DMS 273 (cell line): ENCODE measurements around the gene PAX7.
"Not testable (repeated sequence)": the region's sequence is repeated elsewhere in the genome, so short reads cannot be mapped to it uniquely, and the experiment has no call there.

Experiments
- DNase-seq: peaks from one replicate; lab custom pipeline; 2025; ENCODE audit not compliant: unreplicated experiment; lab: John Stamatoyannopoulos, UW

The PAX7 gene

DNA sequence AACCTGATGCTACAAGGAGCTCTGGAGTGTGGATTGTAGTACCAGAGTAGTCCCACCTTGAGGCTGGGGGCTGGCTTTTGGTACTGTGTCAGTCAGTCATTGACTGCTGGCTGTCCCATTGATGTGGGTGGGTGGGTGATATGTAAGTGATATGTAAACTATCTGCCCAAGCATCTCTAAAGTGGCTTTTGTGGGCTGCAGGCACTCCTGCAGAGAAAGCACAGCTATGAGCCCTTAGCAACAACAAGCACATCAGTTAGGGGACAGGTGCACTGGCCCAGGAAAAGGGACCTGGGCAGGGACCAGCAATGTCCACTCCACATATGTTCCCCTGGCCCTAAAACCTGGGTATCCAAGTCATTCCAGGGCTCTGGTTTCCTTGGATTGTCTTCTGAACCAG, 118.9 kb downstream of the PAX7 start:
- DNase-seq = no peak

DNA sequence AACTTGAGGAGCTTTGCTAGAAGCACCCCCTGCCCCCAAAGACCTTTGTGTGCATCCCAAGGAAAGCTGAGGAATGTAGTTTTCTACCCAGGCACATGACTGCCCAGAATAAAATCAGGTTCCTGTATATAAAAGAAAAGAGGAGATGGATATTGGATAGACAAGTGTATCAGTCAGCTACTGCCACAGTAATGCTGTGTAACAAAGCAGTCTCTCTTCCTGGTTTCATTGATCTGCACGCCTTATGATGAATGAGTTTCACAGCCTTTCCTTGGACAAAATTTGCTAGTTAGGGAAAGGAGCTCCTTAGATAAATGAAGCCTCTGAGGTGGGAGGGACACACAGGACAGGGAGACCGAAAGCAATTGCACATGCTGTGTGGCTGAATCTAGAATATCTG, 120.0 kb downstream of the PAX7 start:
- no peak for DNase-seq

DNA sequence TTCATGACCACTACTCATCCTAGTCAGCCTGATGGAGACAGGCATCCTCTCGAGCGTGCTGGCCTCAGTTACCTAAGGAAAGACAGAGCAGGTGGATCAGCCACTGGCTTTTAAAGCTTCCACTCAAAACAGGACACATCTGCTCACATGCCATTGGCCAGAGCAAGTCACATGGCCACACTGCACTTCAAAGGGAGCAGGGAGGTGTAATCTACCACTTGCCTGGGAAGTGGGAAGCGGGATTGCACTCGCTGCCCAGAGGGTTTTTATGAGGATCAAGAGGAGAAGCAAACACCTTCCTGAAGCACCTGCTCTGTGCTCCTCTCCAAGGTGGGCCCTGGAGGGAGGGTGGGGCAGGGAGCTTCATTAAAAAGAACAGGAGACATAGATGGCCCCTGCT, 120.8 kb downstream of the PAX7 start:
- no peak for DNase-seq

DNA sequence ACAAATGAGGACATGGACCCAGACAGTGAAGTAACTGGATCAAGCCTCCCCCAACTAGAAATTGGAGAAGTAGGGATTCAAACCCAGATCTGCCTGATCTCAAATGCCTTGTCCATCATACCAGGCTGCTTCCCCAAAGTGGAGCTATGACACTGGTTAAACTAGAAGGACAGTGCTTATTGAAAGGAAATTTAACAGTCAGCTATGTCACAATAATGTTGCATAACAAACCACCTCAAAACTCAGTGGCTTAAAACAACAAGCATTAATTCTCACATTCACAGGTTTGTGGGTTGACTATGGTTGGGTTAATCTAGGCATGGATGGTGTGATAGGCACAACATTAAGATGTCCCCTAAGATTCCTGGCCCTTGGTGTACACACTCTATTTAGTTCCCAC, 121.8 kb downstream of the PAX7 start:
- DNase-seq = no peak

DNA sequence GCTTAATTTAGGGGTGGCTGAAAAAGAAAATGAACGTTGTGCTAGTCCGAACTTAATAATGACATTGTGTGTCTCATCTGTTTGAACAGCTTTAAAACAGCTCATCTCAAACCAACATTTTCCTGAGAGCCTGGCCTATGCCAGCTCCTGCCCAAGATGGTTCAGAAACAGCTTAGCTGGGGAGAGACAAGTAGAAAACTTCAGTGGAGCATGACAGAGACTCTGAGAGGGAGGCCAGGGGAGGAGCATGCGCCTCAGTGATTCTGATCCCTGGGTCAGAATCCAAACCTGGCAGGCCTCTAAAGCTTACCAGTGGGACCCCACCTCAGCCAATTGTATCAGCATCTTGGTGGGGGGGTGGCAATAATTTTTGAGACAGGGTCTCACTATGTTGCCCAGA, 129.5 kb downstream of the PAX7 start:
- no peak for DNase-seq

DNA sequence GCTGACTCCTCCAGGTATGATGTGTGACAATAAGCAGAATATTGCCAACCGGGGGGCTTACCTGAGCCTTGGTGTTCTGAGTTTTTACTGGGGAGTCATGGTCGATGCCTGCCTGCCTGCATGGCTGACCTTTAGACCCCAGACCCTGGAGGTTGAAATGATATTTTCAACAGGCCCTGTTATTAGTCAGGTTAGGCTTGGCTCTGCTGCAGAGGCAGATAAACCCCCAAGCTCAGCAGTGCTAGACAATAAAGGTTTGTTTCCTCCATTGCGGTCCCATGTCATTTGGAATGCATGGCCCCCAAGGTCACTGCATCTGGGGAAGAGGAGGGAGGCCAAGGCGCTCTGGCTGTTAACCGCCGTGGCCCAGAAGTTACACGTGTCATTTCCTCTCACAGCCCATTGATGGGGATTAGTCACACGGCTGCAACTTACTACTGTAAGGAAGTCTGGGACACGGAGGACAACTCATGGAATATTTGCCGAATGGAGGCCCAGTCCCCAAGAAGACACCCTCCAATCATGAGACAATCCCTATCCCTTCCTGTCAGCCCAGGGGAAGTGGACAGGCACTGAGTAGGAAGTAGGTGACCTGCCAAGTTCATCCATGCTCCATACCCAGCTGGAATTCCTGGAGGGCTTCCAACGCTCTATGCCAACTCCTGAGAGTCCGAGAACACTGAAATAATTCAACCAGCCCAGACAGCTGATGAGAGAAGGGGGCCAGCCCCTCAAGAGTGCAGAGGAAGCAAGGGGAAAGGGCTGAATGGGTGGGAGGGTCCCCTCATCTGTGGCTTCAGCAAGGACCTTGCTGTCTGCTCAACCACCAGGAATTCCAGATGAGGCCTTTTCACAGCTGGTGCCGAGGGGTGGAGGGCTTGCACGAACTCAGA, 131.5 kb downstream of the PAX7 start:
- peak; percentile 11 for DNase-seq

DNA sequence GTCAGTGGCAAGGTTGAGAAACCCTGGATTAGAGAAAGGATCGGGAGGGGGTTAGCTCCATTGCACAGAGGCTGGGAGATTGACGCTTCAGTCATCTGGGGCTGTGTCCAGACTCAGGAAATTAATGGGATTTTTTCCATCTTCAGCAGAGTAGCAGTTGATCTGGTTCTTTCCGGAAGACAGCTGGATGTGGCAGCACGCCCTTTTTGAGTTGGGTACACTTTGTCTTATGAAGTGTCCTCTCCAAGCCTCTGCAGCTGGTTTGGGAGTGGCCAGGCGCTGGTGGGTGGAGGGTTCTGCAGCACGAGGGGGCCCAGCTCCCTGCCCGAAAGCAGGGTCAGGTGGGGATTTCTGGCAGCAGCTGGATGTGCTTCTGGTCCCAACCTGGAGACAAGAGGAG, 133.7 kb downstream of the PAX7 start:
- DNase-seq = no peak

DNA sequence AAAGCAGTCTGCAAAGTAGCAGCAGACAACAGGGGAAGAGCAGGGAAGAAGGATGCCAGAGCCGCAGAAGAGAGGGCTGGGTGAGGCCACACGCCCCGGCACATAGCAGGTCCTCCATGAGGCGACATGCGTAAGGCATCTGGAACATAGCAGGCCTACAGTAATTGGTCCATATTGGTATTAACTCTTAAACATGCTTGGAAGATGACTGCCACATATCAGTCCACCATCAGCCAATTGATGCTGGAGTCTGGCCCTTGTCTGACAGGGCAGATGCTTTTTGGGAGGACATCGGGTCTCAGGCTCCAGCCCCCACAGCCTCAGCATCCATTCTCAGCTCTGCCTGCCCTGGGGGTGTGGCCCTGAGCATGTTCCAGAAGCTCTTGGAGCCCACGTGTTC, 135.1 kb downstream of the PAX7 start:
- no peak for DNase-seq

DNA sequence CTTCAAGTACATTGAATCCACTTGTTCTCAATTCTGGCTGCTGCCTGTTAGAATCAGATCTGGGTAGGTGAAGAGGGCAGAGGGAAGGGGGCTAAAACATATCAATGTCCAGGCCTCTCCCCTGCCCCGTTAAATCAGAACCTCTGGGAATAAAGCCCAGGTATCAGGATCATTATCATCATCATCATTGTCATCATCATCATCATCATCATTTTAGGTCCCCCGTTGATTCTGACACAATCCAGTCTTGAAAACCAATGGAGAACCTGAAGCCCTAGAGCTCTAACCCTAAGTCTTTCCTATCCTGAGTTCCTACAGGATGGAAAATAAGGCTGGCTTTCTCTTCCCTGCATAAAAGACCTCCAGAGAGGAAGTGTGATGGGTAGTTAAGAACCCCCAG, 135.7 kb downstream of the PAX7 start:
- no peak for DNase-seq

DNA sequence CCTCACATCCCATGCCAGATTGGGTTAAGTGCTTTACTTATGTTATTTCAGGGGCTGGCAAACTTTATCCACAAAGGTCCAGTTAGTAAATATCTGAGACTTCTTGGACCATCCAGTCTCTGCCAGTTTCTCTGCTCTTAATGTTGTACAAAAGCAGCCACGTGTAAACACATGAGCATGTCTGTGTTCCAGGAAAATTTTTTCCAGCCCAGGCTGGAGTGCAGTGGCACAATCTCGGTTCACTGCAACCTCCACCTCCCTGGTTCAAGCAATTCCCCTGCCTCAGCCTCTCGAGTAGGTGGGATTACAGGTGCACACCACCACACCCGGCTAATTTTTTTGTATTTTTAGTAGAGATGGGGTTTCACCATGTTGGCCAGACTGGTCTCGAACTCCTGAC, 136.9 kb downstream of the PAX7 start:
- DNase-seq = not testable (repeated sequence)

DNA sequence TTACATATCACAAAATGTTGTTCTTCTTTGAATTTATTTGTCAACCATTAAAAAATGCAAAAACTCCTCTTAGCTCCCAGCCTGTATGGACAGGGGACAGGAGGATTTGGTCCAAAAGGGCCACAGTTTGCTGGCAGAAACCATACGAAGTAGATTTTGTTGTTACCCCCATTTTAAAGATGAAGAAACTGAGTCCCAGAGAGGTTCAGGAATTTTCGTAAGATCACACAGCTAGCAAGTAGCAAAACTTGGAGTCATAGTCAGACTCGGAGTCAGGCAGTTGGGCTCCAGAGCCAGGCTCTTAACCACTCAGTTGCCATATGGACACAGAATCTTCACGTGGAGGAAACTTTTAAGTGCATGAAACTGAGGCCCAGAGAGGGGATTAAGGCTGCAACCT, 137.4 kb downstream of the PAX7 start:
- no peak for DNase-seq

DNA sequence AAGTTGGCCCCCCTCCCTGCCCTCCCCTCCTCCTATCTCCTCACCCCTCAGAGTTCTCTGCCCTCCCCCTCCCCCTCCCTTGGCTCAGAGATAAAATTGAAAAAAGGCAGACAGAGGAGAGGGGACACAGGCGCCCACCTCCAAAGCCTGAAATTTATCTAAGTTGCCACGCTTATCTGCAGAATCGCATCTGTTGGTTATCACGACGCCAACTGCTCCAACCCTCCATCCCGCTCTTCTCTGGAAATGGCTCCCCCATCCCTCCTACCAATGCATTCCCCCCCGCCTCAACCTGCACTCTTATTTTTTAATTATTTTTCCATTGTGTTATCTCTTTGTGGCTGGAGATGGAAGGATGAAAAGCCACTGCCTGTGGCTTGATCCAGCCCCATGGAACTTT, 138.5 kb downstream of the PAX7 start:
- DNase-seq = no peak

DNA sequence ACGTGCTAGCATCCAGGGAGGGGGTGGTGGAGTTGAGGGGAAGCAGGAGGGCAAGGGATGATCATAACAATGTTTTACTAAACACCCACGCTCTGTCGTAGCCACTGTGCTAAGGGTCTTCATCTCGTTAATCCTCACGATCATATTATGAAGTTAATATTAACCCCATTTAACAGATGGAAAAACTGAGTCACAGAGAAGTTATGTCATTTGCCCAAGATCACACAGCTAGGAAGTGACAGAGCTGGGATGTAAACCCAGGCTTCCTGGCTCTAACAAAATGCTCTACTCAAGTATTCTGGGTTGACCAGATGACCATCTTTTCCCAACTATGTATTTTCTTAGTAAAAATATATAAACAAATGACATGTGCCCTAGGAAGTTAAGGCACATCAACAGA, 140.2 kb downstream of the PAX7 start:
- no peak for DNase-seq

DNA sequence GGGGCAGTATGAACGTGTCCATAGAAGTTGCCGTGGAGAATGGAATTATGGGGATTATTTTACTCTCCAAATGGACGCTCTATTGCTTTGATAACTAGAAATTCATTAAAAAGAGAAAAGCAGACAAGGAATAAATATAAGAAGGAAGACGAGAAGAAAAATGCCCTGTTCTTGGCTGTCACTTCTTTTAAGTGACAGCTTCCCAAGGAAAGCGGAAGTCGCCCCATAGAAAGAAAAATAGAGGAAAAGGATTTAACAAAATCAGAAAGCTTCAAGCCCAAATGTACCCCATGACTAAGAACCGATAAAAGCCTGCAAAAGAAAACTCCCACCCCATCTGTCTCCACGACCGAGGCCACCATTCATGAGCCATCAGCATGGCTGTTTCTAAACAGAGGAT, 143.1 kb downstream of the PAX7 start:
- DNase-seq = no peak

DNA sequence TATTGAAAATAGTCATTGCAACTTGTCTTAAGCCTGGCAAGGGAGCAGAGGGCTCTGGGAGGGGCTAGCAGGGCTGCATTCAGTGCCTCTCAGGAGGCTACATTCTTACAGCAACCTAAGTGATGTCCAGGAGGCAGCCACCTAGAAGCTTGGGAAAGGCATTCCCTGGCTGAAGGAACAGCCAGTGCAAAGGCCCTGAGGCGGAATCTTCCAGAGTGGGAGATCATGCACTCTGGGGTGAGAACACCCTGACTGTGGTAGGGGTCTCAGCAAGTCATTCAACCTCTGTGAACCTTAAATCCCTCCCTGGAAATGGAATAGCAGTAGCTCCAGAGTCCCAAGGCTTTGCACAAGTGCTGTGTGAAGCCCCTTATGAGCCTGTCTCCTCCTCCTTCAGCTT, 144.7 kb downstream of the PAX7 start:
- DNase-seq = no peak

DNA sequence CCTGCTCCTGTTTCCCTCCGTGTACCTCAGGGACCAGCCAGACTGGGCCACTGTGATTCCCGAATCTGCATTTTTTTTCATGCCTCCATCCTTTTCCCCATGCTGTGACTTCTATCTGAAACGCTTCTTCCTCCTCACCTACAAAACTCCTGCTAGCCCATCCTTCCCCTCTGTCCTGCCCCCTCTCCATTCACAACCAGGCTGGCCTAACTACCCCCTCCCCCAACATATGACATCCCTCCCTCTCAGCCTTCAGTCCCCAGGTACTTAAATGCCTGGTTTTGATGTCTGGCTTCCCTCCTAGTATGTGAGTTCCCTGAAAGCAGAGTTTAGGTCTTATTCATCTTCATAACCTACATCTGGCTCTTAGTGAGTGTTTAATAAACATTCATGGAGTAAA, 146.1 kb downstream of the PAX7 start:
- no peak for DNase-seq

DNA sequence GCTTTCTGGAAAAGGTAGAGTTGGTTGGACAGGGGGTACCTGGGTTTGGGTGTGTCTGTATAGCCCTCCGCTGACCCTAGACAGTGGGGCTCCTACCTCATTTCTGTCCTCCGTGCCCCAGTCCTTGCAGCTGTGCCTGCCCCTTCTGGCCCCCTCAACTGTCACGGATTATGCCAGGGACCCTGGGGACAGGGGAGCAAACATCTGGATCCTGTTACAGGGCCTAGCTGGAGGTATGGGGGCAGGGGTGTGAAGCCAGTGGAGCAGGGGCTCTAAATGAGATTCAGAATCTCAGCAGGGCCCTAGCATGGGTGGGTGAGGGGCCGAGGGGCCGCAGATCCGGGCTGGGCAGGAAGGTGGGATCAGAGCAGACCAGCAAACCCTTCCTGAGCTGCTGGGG, 147.8 kb downstream of the PAX7 start:
- DNase-seq = no peak

DNA sequence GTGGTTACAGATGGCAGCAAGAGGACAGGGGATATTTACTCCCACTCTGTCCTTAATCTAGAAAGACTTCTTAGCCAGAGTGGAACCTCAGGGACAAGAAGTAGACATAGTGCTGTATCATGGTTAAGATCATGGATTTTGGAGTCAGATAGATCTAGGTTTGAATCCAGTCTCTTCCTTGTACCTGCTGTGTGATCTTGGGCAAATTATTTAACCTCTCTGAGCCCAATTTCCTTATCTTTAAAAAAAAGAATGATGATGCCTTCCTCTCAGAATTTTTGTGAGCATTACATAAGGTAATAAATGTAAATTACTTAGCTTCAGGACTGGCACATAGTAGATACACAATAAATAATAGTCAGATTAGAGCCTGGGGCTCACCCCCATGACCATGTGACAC, 150.4 kb downstream of the PAX7 start:
- no peak for DNase-seq

DNA sequence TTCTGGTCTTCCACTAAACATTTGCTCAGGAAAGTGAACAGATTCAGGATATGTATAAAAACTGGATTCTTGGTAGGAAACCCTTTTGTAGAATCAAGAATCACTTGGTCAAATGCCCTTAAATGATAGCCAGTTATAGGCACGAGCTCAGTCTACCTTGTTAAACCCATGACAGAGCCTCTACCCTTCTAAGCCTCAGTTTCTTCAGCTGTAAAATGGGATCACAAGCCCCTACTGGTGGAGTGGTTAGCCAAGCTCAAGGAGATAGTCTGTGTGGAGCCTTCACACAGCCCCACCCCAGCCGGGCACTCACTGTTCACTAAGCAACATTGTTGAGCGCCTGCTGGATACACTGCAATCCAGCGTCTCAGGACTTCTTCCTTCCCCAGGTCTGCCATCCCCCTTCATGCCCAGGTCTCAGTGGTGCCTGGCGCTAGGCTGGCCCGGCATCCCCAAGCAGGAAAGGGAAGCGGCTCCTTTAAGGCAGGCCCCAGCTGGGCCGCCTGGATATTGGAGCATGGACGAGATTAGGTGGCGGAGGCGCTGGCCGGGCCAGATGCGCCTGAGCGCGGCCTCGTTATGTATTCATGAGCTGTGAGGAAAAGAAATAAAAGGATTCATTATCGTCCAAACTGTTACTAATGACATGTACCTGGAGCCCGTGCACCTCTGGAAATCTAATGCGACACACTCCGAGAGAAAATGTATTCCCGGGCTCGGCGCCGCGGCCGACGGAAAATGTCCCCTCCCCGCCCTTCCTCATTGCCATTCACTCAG, 153.2 kb downstream of the PAX7 start:
- DNase-seq = peak; percentile 32

DNA sequence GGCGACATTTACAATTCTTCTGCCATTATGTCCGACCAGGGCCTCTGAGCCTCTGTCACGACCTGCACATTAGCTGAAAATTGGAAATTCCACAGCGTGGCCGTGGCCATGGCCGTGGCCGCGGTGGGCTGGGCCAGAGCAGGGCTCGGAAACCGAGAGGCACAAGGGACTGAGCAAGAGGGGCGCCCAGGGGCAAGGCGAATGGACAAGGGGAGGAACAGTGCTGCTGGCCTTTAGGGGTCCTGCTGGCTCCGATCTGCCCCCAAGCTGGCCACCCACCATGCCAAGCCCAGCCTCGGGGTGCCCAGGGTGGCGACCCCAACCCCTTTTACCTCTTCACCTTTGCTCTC, 153.8 kb downstream of the PAX7 start:
- DNase-seq = no peak

DNA sequence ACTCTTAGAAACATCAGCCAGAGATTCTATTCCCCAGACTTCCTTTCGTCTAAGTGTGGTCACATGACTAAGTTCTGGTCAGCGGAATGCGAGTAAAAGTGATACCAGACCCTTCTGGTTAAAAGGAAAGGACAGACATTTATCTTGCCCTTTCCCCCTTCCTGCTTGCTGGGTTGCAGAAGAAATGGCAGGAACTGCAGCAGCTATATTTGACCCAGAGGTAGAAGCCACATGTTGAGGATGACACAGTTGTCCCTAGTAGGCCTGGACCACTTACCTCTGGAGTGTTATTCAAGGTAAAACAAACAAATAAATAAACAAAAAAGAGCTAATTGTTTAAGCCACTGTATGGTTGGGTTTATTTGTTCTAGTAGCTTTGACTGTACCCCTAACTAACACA, 155.5 kb downstream of the PAX7 start:
- no peak for DNase-seq

DNA sequence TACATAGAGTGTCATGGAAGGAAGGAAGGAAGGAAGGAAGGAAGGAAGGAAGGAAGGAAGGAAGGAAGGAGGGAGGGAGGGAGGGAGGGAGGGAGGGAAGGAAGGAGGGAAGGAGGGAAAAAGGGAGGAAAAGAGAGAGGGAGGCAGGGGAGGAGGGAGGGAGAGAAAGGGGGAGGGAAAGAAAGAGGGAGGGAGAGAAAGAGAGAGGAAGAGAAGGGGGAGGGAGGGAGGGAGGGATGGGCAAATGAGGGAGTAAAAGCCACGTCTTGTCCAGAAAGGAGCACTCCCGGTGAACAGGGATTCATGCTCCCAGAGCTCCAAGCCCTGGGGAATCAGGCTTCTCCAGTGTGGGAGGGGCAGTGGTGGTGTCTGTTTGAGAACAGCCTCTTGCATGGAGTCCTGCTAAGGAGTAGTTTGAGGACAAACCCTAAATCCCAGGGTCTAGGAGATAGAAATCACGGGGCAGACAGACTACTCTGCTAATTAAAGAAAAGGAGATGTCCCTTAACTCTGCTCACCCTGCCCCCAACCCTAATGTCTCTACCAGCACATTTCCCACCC, 157.3 kb downstream of the PAX7 start:
- no peak for DNase-seq
